HG03103 (cell line): ENCODE results near the gene WNT7B.

Experiments used
- ATAC-seq: cut with Tn5 transposase; IDR thresholded peaks from one replicate; pipeline ENCODE4 v1.9.1; 2021; ENCODE audit warnings: low read depth; ENCODE audit not compliant: unreplicated experiment

WNT7B gene

DNA sequence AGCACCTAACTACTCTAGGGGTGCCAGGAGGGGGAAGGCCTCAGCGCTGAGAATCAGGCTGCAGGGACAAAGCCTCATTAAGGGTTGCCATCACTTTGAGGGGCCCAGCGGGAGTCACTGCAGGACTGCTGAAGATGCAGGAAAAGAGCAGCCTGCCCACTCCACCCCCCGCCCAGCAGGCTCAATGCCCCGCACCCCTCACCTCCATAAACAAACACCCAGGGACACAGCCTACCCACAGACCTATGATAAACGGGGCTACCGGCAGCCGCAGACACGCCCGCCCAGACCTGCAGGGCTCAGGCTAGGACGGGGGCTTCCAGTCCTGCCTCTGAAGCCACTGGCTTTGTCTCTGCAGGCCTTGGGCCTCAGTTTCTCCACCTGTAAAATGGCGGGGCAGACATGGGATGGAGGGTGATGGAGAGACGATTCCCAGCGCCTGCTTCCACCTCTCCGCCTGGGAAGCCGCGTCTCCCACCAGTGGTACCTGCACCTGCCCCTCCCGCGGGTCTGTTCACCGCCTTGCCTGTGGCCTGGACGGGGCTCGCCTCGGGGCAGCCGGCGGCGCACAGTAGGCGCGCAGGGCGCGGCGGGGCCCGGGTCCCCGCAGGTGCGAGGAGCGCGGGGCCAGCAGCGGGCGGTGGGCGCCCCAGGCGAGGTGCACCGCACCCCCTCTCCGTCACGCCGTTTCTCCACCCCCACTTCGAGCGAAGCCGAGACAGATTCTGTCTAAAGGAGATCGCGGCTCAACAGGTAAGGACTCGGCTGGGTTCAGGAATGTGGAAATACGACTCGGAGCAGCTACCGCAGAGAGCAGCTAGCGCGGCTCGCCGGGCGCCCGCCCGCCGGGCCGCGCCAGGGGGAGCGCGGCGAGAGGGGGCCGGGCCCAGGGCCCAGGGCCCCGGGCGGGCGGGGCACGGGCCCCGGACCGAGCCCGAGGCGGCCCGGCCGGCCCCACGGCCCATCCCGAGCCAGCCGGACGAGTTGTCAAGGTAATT lies 1.5 kb downstream of the WNT7B start:
- no peak for ATAC-seq

DNA sequence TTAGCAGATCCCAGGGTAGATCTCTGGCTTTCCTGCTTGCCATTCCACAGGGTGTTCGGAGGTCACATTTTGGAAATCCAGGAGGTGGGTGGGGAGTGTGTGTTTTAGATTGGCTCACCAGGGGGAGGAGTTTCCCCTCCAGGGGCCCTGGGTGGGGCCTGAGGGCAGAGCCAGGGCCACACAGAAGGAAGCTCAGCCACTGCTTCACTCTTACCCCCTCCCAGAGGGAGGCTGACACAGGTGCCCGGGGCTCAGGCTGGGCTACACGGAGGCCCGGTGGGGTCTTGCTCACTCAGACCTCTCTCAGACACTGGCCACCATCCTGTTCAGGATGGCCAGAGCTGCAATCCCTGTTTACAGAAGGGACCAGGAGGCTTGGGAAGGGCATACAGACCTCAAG lies 2.5 kb downstream of the WNT7B start:
- no peak for ATAC-seq

DNA sequence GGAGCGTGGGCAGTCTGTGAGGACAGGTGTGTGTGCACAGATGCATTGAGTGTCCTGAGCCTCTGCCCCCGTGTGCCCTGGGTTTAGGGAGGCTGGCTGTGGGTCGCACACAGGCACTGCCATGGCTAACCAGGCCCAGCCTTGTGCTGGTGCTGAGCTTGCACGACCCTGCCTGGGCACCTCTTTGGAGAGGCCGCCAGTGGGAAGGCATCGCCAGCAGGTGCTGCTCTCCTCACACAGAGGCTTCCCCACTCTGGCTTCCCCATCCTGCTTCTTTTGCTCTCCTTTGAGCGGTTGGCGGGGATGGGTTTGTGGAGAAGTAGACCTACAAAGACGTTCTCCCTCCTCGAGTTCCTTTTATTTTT lies 4.1 kb downstream of the WNT7B start:
- ATAC-seq, result no peak

DNA sequence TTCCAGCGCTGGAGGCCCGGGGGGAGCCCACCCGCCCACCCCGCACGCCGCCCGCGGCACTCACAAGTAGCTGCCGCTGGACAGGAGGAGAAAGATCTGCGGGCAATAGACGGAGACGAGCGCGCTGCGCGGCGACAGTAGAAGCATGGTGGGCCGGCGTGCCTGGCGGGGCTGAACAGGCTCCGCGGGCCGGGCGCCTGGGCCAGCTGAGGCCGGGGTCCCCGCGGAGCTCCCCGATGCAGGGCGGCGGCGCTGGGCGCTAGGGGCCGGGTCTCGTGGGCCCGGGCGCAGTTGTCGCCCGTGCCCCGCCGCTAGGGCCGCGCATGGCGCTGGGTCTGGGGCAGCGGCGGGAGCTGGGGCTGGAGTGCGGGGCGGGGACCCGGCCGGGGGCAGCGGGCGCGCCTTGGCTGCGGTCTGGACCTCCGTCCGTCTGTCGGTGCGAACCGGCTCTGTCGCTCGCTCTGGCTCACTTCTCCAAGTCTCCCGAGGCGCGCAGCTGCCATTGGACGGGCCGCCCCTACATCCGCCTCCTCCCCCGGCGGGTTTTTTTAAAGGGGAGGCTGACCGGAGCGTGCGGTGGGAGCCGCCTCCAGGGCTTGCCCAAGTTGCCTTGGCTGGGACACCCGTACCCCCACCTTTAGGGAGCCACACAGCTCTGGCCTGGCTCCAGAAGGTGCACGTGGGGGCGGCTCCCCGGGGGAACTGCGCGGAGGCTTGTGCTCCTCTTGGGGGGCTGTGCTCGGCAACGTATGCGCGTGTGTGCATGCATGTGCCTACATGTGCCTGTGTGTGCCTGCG lies 4.7 kb downstream of the WNT7B start:
- no peak for ATAC-seq

DNA sequence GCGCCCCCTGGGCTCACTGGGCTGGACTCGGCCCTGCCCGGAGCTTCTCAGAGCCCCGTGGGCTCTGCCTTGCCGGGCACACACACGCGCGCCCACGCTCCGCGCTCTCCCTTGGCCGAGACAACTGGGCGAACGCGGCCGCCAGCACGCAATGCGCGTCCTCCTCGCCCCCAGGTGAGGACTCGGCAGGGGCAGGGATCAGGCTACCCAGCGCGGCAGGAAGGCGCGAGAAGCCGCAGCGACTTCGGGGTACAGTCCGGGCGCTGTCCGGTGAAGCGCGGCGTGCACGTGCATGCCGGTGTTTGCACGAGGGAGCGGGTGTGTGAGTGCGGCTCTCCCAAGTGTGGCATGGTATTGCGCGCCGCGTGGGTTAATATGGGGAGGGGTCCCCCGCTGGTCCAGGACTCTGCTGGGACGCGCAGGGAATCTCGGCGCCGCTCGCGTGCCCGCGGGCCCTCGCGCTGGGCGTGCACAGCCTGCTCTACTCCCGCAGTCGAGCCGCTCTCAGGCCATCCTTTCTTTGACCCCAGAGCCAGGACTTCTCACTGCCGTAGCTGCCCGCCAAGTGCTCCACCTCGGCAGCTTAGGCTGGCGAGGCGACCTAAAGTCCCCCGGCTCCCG lies 5.4 kb downstream of the WNT7B start:
- no peak for ATAC-seq

DNA sequence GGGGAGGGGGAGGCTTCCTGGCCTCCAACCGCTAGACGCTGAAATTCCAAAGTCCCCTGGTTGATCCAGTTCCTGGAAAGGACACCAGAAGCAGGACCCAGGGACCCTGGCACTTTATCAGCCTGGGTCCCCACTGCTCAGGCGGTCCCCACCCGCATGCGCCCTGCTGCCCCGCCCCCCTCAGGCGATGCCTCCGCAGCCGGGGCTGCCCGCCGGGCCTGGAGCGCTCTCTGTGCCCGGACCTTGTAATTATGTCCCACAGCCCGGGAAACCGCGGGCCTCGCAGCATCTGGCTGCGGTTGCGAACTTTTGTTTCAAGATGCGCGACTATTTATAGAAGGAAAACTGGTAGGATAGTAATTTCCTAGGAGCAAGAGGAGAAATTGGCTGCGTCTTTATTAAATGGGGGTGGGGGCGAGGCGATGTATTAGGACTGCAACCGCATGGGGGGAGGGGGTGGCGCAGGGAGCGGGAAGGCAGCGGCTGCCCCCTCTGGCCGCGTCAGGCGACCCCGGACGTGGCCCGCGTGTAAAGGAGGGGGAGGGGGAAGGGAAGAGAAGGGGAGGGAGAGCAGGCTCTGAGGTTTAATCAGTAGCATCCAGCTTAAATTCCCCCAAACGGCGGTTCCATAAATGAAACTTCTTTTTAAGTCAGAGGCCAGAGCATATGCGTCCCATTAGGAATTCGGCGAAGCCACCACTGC lies 6.1 kb downstream of the WNT7B start:
- ATAC-seq, result no peak

DNA sequence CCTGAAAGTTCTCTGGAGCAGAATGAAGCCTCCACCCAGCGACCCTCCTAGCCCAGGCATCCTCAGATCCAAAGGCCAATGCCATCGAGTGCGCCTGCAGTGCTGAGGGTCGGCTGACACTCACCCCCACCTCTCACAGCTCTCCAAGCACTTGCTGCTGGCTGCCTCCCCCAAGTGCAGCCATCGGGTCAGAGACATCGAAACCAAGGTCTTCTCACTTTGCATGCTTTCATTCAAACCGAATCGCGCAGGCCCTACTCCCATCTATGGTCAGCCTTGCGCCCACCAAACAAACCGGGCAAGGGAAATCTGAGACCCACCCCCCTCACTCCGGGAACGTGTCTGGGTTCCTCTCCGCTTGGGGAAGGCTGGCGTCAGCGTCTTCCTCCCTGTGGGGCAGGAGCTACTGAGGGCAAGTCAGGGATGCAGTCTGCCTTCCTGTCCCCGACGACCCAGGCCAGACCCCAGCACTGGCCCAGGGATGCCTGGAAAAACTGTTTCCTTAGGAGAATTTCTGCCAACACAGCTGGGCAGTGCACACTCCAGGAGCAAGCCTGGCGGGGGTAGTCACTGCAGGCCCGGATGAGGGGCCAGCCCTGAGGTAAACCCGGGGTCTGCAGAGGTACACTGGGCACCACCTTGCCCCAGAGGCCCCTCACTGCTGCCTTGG lies 7.0 kb downstream of the WNT7B start:
- no peak for ATAC-seq

DNA sequence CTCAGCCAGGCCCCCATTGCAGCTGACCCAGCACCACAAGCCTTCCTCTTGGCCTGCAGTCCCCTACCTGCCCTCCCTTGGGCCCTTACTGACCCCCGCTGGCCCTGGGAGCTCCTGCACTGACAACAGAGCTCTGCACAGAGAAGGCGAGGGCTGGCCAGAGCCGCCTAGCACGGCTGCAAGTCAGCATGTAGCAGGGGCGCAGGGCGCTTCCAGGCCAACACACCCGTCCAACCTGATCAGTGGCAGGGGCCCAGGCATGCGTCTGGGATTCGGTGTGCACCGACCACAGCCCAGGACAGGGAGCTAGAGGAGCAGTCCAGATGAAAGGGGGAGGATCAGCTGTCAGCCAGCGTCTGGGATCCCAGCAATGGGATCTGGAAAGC lies 7.6 kb downstream of the WNT7B start:
- no peak for ATAC-seq

DNA sequence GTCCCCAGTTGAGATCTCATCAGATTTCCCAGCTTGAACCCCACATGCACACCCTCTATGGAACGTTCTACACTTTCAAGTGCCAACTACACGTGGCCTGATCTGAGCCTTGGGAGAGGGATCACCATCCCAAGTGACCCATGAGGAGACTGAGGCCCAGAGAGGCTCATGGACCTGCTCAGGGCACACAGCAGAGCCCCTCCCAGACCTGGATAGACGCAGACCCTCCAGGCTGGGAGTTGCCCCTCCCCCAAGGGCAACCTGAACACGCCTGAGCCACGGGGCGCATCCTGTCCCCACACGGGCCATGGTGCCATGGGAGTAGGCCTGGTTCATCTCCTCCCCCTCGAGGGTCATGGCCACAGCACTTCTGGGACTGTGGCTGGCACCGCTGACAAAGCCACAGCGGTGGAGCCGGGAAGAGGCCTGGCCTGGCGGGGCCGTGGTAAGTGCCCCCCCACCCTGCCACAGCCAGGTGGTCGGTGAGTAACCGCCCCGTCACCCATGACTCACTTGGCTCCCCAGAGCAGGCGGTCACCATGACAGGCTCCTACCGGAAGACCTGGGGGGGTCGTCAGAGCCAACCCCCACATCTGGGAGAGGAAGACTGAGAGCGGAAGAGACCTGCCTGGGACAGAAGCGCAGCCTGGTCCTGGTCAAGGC lies 8.1 kb downstream of the WNT7B start:
- no peak for ATAC-seq

DNA sequence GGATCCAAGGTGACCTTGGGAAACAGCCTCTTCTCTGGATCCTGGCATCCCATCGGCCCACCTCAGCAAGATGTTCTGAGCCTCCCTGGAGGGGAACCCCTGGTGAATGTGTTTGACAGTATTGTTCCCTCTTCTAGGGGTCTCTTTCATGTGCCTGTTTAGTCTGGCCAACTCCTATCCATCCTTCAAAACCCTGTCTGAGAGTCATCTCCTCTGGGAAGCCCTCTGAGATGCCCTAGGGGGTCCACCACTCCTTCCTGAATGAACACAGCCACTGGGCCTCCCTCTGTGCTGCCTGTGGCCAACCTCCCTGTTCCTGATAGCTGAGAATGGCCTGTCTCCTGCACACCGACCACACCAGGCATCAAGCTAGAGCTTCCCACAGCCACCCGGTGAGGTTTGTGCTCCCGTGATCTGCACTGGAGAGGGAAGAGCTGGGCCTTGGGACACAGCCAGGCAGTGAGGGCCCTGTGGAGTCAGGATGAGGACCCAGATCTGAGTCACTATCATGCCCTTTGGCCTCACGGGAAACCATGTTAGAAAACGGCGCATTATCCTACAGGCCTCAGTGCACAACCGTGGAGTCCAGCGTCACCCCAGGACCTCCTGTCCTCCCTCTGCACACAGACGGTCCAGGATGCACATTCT lies 8.8 kb downstream of the WNT7B start:
- no peak for ATAC-seq

DNA sequence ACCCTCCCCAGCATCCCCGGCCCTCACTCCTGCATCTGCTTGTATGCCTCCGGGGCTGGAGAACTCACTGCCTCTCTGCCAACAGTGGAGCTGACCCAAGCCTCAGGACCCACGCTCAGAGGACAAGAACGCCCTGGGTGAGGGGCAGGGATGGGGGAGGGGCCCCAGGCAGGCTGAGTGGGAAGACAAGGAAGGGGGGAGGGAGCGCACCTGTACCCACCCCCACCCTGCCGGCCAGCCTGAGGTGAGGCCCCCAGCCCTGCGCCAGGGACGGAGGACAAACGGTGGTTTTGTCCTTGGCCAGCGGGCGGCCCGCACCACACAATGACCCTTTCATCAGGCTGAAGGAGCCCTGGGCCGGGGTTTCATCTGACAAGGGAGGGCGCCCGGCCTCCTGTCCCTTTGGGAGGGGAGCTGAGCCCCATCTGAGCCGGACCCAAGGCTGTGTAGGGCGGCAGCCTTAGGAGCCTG lies 10.0 kb downstream of the WNT7B start:
- ATAC-seq, result no peak

DNA sequence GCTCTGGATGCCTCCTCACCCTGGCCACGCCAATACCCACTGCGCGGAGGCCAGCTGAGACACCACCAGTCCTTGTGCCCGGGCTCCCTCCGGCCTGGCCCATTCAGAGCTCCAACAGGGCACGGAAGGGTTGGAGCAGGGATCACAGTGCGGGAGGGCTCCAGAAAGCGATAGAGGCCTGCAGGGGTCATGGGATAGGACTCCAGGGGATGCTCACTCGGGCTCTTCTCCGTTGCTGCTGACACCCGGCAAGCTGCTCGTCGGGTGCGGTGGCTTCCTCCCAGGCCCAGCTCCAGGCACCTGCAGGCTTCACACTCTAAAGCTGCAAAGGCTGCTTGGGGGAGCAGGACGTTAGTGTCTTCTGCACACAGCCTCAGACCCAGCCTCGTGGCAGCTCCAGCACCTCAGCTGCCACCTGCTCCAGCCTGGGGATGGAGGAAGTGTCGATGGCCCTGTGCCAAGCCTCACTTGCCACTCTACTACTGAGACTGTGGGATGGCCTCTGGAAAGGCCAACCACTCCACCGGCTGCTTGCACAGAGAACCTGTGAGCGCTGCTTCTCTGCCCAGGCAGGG lies 10.6 kb downstream of the WNT7B start:
- no peak for ATAC-seq

DNA sequence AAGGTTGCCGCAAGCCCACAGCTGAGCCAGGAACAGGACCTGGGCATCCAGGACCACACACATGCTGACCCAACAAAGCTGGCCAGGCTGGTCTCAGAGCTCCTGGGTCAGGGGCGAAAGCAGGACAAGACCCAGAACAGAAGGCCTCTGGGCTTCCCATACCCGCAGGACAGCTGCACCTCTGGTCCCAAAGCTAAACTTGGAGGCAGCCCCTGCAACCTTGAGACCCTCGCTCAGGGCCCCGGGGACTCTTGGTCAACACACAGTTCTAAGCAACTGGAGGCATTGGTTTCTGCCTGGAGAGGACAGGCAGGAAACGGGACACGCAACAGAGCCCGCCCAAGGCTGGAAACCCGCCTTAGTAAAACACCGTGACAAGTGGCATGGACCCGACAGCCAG lies 11.4 kb downstream of the WNT7B start:
- no peak for ATAC-seq

DNA sequence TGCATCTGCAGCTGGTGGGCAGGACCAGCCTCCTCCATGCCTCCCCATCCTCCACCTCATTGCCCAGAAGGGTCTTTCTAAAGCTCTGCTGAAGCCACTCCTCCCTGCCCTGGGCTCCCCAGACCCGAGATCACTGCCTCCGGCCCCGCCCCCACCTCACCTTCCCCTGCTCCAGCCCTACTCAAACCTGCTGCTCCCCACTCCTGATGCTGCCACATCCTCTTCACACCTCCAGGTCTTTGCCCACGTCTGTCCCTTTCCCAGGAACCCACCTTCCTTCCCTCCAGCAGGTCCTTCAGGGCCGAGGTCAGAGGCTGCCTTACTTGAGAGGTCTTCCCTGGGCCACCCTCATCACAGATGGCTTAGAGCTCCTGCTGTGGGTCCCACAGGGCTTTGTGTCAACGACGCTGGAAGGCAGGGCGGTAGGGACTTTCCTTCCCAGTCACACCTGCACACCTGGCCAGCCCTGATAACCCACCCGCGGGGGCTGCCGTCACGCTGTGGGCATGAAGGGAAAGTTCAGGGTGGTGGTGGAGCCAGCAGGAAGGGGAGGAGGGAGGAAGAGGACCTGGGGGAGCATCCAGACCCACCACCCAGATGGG lies 11.9 kb downstream of the WNT7B start:
- no peak for ATAC-seq

DNA sequence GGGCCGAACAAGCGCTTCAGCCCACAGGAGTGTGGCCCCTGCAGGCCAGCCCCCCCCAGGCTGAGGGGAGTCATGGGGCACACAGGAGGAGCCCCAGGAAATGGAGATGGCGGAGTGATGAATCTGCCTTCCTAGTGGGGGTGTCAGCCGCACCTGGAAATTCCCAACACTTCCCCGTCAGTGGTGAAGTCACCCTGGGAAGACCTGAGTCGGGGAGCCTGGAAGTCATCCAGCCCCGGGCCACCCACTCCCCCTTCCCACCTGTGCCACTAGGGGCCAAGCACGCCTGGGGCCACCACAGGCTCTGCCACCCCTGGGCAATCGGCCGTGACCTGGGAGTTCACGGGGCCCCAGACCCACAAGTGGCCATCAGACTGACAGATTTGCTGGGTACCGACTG lies 12.6 kb downstream of the WNT7B start:
- no peak for ATAC-seq

DNA sequence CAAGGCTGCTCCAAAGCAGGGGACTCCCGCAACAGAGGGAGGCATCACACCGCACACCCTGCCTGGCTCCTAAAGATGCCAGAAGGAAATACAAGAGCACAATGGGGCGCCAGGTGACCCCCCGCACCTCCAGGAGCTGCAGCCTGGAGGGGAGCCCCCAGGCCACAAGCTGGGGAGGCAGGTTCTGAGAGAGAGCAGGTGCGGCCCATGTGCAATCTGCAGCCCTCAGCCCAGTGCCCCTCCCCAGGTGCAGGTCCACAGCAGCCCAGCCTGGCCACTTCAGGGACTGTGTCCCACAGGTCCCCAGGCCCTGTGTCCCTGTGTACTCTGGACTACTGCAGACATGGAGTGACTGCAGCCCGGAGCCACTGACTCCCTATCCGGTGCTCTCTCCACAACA lies 13.1 kb downstream of the WNT7B start:
- no peak for ATAC-seq

DNA sequence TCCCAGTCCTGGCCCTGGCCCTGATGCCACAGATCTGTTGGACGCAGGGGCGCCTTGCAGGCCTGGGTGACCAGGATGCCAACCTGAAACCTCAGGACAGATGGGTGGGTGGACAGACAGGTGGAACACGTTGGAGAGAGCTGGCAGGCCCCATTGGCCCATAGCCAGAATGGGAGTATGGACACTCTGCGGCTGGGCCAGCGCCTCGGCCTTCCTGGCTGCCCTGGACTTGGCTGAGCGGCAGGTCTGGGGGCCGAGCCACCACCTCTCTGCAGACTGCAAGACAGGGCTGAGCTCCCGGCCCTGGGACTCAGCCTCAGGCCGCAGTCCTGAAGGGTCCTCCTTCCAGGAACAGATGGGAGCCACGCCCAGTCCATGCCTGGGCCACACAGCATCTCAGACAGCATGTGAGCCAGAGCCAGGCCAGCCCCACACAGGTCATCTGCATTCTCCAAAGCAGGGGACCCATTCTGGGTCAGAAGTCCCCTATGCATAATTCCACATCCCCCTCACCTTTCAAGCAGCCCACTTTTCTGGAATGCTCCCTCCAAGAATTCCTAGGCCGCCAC lies 14.1 kb downstream of the WNT7B start:
- no peak for ATAC-seq

DNA sequence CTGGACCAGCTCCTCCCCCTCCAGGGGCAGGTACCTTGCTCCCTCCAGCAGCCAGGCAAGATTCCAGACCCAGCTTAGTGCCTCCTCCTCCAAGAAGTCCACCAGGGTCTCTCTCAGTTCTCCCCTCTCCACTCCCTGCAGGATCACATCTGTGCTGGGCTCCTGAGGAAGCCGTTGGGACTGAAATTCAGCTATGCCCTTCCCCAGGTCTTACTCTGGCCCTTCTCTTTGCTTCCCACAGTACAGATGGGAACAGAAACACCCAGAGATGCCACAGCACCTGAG lies 14.6 kb downstream of the WNT7B start:
- ATAC-seq, result no peak
